PC-9 (cell line): Measurements from ENCODE around the gene PPFIBP1.

Experiments
- EZH2 ChIP-seq: fragments of 200-600 bp; sonication (generic); IDR thresholded peaks from 2 replicates; pipeline ENCODE4 v1.8.0; 2017; ENCODE audit warnings: antibody characterized with exemption, low read depth
- TF ChIP-seq, protein P1 (sequence below): fragments of 200-600 bp; sonication (generic); conservative IDR thresholded peaks from 2 replicates; pipeline ENCODE4 v1.6.1; 2017; ENCODE audit warnings: mixed run types, antibody characterized with exemption, mild to moderate bottlenecking, moderate library complexity

DNA sequence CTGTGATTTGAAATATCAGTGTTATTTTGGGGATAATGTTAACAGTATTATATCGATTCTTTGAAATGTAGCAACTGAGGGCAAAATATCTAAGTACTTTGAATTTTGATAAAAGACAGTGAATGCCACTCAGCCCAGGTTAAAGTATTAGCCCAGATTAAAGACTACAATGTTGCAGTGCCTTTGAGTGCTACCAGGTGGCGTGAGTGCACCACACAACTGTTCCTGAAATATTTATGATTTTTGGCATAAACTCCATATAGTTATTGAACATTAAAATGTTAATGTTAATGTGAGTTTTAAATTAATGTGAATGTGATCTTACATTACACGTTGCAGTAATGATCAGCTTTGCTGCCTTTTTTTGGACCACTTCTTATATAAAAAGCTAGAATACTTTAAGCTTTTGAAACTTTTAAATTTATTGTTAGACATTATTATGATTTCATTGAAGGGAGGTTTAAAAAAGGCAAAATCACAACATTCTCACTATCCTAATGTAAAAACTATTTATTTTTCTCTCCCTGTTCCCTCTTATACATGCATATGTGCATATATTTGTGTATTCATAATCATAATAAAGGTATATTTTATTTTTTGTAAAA, 209.1 kb downstream of the PPFIBP1 start:
- TF ChIP-seq EZH2, result no peak
- TF ChIP-seq, protein P1, sequence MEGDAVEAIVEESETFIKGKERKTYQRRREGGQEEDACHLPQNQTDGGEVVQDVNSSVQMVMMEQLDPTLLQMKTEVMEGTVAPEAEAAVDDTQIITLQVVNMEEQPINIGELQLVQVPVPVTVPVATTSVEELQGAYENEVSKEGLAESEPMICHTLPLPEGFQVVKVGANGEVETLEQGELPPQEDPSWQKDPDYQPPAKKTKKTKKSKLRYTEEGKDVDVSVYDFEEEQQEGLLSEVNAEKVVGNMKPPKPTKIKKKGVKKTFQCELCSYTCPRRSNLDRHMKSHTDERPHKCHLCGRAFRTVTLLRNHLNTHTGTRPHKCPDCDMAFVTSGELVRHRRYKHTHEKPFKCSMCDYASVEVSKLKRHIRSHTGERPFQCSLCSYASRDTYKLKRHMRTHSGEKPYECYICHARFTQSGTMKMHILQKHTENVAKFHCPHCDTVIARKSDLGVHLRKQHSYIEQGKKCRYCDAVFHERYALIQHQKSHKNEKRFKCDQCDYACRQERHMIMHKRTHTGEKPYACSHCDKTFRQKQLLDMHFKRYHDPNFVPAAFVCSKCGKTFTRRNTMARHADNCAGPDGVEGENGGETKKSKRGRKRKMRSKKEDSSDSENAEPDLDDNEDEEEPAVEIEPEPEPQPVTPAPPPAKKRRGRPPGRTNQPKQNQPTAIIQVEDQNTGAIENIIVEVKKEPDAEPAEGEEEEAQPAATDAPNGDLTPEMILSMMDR, result peak; percentile 95
